22Rv1 (cell line): ENCODE data around the gene RNASE12.

Source experiments
- ZFX ChIP-seq: fragments of 450-650 bp; IDR thresholded peaks from 2 replicates; pipeline ENCODE4 v1.6.1; 2017; ENCODE audit warnings: antibody characterized with exemption, borderline replicate concordance
- TF ChIP-seq, protein P1 (sequence below): fragments of 450-650 bp; IDR thresholded peaks from 2 replicates; pipeline ENCODE4 v1.5.1; 2017; ENCODE audit warnings: mild to moderate bottlenecking

DNA sequence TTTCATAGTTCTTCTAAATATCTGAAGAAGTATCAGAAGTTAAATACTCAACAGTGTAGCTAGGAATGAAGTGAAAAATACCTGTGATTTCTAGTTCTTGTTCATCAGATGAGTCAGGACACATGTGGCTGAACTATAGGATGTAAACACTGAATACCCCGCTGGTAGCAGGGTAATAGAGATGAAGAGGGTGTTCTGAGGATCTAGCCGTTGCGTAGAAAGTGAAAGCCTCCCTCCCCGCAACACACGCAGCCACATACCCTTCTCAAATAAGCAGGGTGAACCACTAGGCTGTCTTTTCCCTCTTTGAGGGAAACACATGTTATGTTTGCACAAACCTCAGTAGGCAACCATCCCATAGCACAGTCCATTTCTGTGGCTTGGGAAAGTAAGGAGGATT is 16.4 kb upstream of the RNASE12 start:
- TF ChIP-seq, protein P1, sequence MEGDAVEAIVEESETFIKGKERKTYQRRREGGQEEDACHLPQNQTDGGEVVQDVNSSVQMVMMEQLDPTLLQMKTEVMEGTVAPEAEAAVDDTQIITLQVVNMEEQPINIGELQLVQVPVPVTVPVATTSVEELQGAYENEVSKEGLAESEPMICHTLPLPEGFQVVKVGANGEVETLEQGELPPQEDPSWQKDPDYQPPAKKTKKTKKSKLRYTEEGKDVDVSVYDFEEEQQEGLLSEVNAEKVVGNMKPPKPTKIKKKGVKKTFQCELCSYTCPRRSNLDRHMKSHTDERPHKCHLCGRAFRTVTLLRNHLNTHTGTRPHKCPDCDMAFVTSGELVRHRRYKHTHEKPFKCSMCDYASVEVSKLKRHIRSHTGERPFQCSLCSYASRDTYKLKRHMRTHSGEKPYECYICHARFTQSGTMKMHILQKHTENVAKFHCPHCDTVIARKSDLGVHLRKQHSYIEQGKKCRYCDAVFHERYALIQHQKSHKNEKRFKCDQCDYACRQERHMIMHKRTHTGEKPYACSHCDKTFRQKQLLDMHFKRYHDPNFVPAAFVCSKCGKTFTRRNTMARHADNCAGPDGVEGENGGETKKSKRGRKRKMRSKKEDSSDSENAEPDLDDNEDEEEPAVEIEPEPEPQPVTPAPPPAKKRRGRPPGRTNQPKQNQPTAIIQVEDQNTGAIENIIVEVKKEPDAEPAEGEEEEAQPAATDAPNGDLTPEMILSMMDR = no peak
- no peak for TF ChIP-seq ZFX
